ENCODE data around the gene FUBP3.

FUBP3 gene

DNA sequence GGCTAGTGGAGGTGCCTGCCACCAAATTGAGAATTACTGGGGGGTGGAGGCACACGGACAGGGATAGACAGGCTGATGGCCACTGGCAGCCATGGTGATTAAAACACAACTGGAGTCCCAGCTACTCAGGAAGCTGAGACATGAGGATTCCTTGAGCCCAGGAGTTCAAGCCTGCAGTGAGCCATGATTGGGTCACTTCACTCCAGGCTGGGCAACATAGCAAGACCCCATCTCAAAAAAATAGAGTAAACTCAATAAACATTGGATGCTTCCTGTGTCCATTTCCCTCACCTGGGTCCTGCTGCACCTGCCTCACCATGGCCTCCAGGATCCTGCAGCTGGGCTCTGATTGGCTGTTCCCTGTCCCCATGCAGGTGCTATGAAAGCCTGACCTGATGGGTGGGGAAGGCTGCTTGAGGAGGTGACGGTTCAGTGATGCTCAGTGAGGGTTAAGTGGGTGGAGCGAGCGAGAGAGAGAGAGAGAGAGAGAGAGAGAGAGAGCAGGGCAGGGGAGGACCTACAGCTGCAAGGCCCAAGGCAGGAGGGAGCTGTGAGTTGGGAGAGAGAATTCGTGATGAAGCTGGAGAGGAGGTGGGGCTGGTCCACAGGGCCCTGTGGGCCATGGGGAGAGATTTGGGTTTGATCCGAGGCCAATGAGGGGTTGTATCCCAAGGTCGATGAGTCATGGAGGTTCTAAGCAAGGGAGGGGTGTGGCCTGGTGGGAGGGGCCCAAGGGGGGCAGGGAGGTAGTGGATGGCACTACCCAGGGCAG is 36.7 kb upstream of the FUBP3 start:
- H3K27ac ChIP-seq (replicated peaks) = no peak overlapping the region
- H3K4me3 ChIP-seq (replicated peaks; ENCODE audit: insufficient read depth, low read length) = no peak overlapping the region
- no peak for TF ChIP-seq REST (IDR thresholded peaks at IDR 0.05; ENCODE audit: insufficient replicate concordance, low read depth)
- TF ChIP-seq SPI1 (IDR thresholded peaks at IDR 0.05; ENCODE audit: borderline replicate concordance, low read depth) = no peak
- no peak for TF ChIP-seq CTCF (IDR thresholded peaks at IDR 0.05; ENCODE audit: insufficient read depth, low read length)
- TF ChIP-seq POLR2AphosphoS5 (IDR thresholded peaks at IDR 0.05; ENCODE audit: low read depth) = no peak
- TF ChIP-seq GABPA (IDR thresholded peaks at IDR 0.05; ENCODE audit: low read depth) = no peak
- peaks cover 15% of the 10 kb centered on the region for H3K27me3 ChIP-seq (ENCODE audit: insufficient read depth, poor library complexity, severe bottlenecking)
- DNase-seq (ENCODE audit: low read depth in 1 of 2, low spot score in 1 of 2) = no peak

DNA sequence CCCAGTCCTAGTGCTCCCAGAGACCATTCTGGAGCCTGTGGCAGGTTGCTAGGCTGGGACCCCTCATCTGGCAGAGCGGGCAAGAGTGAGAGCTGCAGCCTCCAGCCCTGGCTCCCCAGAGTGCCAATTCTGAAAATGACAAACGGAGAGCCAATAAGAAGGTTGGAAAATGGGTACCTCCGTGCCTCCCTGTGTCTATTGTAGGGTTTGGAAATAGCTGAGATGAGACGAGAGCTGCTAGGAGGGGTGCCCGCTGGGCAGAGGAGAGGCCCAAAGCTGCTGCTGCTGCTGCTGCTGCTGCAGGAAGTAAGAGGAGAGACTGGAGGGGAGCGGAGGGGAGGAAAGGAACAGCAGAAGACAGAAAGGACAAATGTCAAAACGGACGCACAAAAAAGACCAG is 36.0 kb upstream of the FUBP3 start:
- TF ChIP-seq CTCF (IDR thresholded peaks at IDR 0.05; ENCODE audit: insufficient read depth, low read length) = no peak
- TF ChIP-seq REST (IDR thresholded peaks at IDR 0.05; ENCODE audit: insufficient replicate concordance, low read depth) = no peak
- TF ChIP-seq SPI1 (IDR thresholded peaks at IDR 0.05; ENCODE audit: borderline replicate concordance, low read depth) = no peak
- TF ChIP-seq GABPA (IDR thresholded peaks at IDR 0.05; ENCODE audit: low read depth) = no peak
- no peak for TF ChIP-seq POLR2AphosphoS5 (IDR thresholded peaks at IDR 0.05; ENCODE audit: low read depth)
- Histone ChIP-seq H3K27ac (replicated peaks) (no peak overlapping the region), H3K4me3 (replicated peaks; ENCODE audit: insufficient read depth, low read length) (no peak overlapping the region), H3K27me3 (ENCODE audit: insufficient read depth, poor library complexity, severe bottlenecking) (peaks cover 8% of the 10 kb centered on the region)
- DNase-seq (ENCODE audit: low read depth in 1 of 2, low spot score in 1 of 2) = no peak

GRCh38 chr9:130543859-130544258 is 35.5 kb upstream of the FUBP3 start:
- H3K4me3 ChIP-seq (replicated peaks; ENCODE audit: insufficient read depth, low read length) = no peak overlapping the region
- TF ChIP-seq SPI1 (IDR thresholded peaks at IDR 0.05; ENCODE audit: borderline replicate concordance, low read depth) = no peak
- TF ChIP-seq GABPA (IDR thresholded peaks at IDR 0.05; ENCODE audit: low read depth) = no peak
- no peak for TF ChIP-seq CTCF (IDR thresholded peaks at IDR 0.05; ENCODE audit: insufficient read depth, low read length)
- TF ChIP-seq POLR2AphosphoS5 (IDR thresholded peaks at IDR 0.05; ENCODE audit: low read depth) = no peak
- TF ChIP-seq REST (IDR thresholded peaks at IDR 0.05; ENCODE audit: insufficient replicate concordance, low read depth) = no peak

More at GRCh38 chr9:130543859-130544258, 35.5 kb upstream of the FUBP3 start:
- DNase-seq (ENCODE audit: low read depth in 1 of 2, low spot score in 1 of 2) = no peak
- Histone ChIP-seq H3K27me3 (ENCODE audit: insufficient read depth, poor library complexity, severe bottlenecking) (peaks cover 3% of the 10 kb centered on the region), H3K27ac (replicated peaks) (no peak overlapping the region)
